Stimulated activated CD4-positive, alpha-beta T cell treated with anti-CD3 and anti-CD28 coated beads, TNF-alpha, amount 100 ng/mL, for 48 hours (primary cell): ENCODE results near the gene ADD1.
"Not testable (repeated sequence)": the region's sequence is repeated elsewhere in the genome, so short reads cannot be mapped to it uniquely, and the experiment has no call there.

Experiments used
- DNase-seq, 3 donors: peaks; one replicate each; pipeline ENCODE4 v3.0.0-alpha.2; 2020; ENCODE audit warnings: low read depth in 3 of 3

The ADD1 gene

DNA sequence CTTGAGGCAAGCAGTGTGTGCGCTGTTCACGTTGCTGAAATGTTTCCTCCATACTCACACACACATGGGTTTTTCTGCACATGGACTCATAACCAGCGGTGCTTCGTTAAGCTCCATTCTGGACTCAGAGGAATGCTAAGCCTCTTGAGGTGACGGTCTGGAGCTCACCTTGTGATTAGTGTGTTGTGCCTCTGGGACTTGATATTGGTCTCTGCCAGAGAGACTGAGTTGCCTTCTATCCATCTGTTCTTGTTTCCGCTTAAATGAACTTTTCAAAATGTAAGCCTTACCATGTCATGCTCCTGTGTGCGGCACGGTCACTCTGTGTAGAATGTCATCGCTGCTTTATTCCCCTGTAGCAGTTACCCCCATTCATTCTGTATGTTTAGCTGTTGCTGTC, 42.5 kb downstream of the ADD1 start:
- DNase-seq, result no peak

DNA sequence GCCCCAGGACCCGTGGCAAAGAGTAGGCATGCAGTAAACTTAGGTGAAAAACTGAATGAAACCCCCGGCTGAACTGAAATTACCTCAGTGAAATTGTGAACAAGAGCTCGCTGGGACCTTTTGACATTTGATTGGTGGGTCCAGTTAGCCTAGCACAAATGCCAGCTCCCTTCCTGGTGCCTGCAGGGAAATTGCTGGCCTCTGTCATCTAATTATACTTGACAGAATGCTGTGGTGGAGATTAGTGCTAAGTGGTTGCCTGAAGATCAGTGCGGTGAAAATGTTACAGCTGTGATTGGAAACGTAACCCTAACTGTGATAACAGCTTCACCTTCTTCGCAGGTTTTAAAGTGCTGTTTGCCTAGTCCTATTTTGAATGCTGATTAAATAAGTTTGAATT, 43.0 kb downstream of the ADD1 start:
- DNase-seq, result no peak

- no peak for DNase-seq
Measured at GRCh38 chr4:2887343-2887742, 43.7 kb downstream of the ADD1 start.

- DNase-seq, result no peak
Measured at GRCh38 chr4:2888886-2889285, 45.2 kb downstream of the ADD1 start.

DNA sequence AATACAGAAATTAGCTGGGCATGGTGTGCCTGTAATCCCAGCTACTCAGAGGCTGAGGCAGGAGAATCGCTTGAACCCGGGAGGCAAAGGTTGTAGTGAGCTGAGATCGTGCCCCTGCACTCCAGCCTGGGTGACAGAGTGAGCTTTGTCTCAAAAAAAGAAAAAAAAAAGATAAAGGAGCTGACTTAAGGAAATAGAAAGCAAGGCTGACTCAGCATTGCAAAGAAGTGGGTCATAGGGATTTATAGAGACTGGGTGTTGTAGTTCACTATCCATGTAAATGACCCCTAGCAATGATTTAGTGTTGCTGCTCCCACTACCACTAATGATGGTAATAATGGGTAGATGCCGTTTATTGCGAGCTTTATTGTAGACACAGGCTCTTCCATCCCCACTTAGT, 47.6 kb downstream of the ADD1 start:
- no peak for DNase-seq

DNA sequence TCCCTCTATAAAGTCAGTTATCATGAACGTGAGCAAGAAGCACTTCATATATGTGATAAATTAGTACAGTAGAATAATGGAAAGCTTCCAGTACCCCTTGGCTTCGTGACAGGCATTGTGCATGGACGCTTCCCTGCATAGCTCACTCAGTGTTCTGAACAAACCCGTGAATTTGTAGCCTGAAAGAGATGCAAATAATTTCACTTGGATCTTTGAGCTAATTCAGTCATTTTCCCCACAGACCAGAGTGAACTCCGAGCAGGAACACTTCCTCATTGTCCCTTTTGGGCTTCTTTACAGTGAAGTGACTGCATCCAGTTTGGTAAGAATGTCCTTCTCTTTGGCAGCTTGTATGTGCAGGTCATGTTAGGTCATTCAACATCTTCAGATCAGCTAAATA, 50.1 kb downstream of the ADD1 start:
- no peak for DNase-seq

DNA sequence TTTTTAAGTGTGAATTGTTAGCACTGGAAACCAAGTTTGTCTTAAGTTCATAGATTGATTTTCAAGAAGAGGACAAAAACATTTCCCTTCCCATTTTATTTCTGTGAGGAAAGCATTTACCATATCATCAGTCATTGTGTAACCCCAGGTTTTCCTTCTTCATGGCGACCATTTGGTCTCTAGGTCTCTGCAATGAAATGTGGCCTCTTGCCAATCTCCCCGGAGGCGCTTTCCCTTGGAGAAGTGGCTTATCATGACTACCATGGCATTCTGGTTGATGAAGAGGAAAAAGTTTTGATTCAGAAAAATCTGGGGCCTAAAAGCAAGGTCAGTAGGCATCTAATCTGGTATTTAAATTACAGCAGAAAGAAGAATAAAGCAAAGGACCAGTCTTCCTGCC, 54.4 kb downstream of the ADD1 start:
- no peak for DNase-seq

GRCh38 chr4:2900741-2901140, 57.1 kb downstream of the ADD1 start:
- no peak for DNase-seq

DNA sequence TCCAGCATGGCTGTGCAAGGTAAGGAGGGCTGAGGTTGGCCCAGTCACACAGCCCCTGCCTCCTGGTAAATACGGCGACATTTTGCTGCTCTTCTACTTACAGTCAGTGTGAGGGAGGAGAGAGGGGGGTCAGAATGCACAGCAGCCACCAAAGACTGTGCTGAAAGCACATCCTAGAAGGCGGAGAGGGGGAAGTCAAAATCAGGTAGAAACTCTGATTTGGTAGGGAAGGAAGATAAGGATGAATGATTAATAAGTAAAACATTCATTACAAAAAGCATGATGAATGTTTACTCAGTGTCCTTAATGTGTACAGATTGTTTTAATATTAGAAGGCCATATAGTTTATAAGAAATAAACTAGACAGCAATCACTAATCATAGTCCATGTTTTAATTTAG, 57.5 kb downstream of the ADD1 start:
- no peak for DNase-seq

DNA sequence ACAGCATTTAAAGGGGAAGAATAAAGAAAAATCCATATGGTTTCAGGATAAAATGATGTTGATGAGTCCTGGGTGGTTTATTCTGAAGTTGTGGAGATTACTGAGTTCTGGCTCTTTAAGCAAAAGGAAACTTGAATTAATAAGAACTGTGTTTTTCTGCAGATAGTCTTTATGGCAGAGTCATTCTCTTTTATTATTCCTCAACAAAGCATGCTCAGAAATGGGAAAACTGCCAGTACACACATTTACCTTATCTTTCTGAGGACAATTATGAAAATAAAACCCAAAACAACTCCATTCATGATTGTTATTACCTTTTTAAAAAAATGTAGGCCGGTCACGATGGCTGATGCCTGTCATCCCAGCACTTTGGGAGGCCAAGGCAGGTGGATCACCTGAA, 58.5 kb downstream of the ADD1 start:
- DNase-seq, result no peak

DNA sequence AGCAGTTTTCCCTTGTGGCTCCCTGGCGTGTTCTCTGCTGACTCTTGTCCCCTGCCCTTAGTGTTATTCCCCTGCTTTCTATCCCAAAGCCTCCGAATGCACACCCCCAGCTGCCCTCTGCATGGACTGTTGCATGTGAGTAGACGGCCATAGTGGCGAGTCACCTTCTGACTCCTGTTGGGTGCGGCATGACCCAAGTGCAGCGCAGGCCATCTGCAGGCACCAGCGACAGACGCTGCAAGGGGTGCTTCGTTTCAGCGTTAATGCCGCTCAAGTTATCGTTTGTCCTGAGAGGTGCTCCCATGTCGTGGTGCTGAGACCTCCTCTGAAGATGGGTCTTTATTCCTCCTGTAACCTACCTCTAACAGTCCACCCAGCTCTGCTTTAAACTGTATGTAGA, 61.9 kb downstream of the ADD1 start:
- DNase-seq, result no peak

DNA sequence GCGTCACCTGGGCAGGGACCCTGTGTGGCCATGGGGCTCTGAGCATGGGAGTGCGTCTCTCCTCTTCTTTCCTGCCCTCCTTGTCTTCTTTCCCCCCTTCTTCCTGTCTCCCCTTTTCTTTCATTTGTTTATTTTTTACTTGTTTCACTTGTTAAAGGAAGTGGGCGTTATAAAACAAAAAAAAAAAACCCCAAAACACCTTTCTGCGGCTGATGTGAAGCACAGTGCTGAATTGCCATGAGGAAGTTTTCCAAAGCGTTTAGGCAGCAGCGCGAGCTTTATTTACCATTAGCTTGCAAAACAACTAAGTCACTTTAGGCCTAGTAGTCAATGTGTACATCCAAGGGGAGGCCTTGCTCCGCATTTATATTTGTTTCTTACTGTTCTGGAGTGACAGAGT, 62.6 kb downstream of the ADD1 start:
- DNase-seq, result no peak

DNA sequence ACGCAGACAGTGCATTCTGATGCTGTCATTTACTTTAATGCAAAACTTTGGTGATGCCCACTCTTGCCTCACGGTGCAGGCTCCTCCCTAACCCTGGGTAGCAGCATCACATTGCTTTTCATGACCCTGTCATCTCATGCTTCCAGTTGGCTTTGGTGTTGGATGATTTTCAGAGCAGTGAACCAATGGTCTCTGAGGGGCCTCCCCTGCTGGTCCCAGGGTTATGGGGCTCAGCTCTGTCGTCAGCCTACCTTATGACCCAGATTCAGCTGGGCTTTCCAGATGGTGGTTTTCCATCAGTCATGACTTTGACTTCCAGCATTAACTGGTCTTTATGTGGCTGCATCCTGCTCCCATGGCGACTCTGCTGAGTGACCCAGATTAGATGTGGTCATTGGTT, 63.6 kb downstream of the ADD1 start:
- no peak for DNase-seq

GRCh38 chr4:2907706-2908293, 64.2 kb downstream of the ADD1 start:
- no peak for DNase-seq

DNA sequence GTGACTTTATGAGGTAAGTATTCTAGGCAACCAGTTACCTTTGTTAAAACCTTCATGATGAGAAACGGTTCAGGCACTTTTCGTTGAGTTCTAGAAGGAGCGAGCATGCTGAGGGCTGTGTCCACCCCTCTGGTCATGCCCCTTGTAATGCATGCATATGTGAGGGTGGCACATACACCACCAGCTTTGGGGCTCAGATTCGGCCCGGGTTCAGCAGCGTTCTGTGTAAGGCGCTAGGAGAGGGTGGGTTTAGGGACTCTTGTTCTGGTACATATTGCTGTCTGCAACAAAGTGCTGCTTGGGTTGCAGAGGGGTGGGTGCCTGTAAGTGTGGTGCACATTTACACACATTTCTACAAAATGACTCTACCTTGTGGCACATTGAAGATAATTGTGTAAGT, 65.0 kb downstream of the ADD1 start:
- DNase-seq, result no peak

DNA sequence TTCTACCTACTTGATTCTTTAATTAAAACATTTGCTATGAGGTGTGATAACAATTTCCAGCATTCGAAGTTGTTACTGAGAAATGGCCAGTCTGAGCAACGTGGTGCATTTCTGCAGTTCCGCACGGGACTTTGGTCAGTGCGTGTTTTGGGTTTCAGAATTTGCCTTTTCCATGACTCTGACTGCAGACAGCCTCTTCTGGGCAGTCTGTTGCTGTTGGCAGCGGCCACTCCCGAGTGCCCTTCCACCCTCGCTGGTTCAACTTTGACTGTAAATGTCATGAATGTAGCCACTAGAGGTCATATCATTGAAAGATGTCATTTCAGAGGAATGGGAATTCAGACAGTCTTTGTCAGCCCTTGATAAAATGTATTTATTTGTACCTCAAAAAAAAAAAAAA, 65.9 kb downstream of the ADD1 start:
- no peak for DNase-seq

- DNase-seq, result no peak
Measured at GRCh38 chr4:2910409-2910808, 66.8 kb downstream of the ADD1 start.

GRCh38 chr4:2911868-2912267, 68.2 kb downstream of the ADD1 start:
- DNase-seq, result no peak

DNA sequence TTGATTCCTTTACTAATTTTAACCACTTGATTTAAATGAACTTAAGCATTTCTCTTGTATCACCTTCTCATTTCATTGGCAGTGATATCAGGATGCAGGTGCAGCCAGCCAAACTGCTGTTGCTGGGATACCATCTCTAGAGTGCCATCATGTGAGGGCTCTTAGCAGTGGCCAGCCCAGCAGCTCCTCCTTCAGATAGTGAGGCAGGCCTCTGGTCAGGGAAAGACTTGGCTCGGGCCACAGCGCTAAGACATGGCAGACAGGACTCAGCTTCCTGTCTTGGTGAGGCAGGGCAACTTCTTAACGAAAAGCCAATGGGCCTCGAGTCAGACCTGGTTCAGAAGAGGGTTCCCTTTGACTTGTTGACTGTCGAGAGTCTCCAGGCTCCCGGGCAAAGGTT, 69.5 kb downstream of the ADD1 start:
- DNase-seq, result no peak

DNA sequence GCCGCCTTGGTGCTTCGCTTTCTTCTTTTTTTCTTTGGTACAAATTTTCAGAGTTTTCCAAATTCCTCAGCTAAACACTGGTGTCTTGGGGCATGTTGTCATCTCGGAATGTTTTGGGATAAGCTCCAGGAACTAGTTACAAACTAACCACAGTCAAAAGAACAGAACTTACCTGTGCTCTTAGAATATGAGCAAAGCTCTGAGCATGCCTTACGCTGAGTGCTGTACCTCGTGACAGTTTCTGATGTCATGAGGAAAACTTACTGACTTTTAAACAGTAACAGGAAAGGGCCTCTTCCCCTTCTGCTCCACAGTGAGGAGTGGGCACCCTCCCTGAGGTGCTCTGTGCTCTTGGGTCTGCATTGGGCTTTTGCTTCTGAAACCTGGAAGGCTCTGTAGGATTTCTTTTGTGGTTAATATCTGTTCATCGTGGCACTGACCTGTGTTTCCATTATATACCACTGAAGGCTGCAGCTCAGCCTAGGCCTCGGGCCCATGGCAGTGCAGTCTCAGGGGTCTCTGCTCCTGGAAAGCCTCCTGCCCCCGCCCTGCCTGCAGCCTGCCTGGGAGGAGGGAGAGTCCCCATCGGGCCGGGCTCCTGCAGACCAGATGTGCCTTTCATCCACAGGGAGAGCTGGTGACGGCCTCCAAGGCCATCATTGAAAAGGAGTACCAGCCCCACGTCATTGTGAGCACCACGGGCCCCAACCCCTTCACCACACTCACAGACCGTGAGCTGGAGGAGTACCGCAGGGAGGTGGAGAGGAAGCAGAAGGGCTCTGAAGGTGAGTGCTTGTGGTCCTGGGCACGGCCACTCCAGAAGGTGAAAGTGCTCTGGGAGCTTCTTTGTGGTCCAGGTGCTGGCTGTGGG, 70.8 kb downstream of the ADD1 start:
- DNase-seq, result no peak

- DNase-seq, result no peak
Measured at GRCh38 chr4:2915789-2916188, 72.1 kb downstream of the ADD1 start.

GRCh38 chr4:2916696-2917095, 73.1 kb downstream of the ADD1 start:
- not testable (repeated sequence) for DNase-seq

- DNase-seq, result not testable (repeated sequence)
Measured at GRCh38 chr4:2918300-2918699, 74.7 kb downstream of the ADD1 start.

DNA sequence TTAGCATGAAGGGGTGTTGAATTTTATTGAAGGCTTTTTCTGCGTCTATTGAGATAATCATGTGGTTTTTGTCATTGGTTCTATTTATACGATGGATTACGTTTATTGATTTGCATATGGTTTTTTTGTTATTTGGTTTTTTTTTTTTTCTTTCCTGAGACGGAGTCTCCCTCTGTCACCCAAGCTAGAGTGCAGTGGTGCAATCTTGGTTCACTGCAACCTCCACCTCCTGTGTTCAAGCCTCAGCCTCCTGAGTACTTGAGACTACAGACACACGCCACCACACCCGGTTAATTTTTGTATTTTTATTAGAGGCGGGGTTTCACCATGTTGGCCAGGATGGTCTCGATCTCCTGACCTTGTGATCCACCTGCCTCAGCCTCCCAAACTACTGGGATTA, 75.1 kb downstream of the ADD1 start:
- DNase-seq, result not testable (repeated sequence)
